H9 (cell line): ENCODE results near the gene MFSD11. TPM values are rescaled to one million over a fixed set of nuclear protein-coding genes. Genes with fewer than 3 reads are reported as not detected.
A peak's percentile ranks its signal among the peaks of the same experiment; 100 is the strongest.

Experiments used
- DNase-seq: peaks from one replicate; pipeline ENCODE4 v3.0.0-alpha.2; 2017
- H2AFZ ChIP-seq: one replicate; pipeline ENCODE4 v1.6.1; 2013; ENCODE audit warnings: mild to moderate bottlenecking, low read length, control low read depth, moderate library complexity
- H2AK5ac ChIP-seq: 2 replicates; pipeline ENCODE4 v1.6.1; 2013; ENCODE audit warnings: low read length, control low read depth, mixed read lengths; ENCODE audit not compliant: insufficient read length
- H2BK120ac ChIP-seq: one replicate; pipeline ENCODE4 v1.6.1; 2013; ENCODE audit warnings: low read depth, mild to moderate bottlenecking, low read length, control low read depth, inconsistent platforms; ENCODE audit not compliant: poor library complexity, severe bottlenecking
- H2BK12ac ChIP-seq: 2 replicates; pipeline ENCODE4 v1.6.1; 2013; ENCODE audit warnings: low read length, control low read depth, mixed read lengths, low read depth; ENCODE audit not compliant: insufficient read length
- H2BK15ac ChIP-seq: 2 replicates; pipeline ENCODE4 v1.6.1; 2013; ENCODE audit warnings: low read depth, low read length, control low read depth
- H2BK20ac ChIP-seq: one replicate; pipeline ENCODE4 v1.6.1; 2013; ENCODE audit warnings: low read depth, mild to moderate bottlenecking, low read length, control low read depth, inconsistent platforms; ENCODE audit not compliant: poor library complexity, severe bottlenecking
- H2BK5ac ChIP-seq: 2 replicates; pipeline ENCODE4 v1.6.1; 2013; ENCODE audit warnings: low read length, control low read depth, mixed read lengths; ENCODE audit not compliant: insufficient read length
- H3K14ac ChIP-seq: 2 replicates; pipeline ENCODE4 v1.6.1; 2013; ENCODE audit warnings: low read length, control low read depth; ENCODE audit not compliant: insufficient read depth
- H3K18ac ChIP-seq: 2 replicates; pipeline ENCODE4 v1.6.1; 2013; ENCODE audit warnings: low read depth, mild to moderate bottlenecking, mixed read lengths, low read length, control low read depth; ENCODE audit not compliant: insufficient read length
- H3K23ac ChIP-seq: 2 replicates; pipeline ENCODE4 v1.6.1; 2013; ENCODE audit warnings: low read length, control low read depth, mixed read lengths, low read depth; ENCODE audit not compliant: insufficient read length
- H3K23me2 ChIP-seq: 2 replicates; pipeline ENCODE4 v1.6.1; 2013; ENCODE audit warnings: low read depth, mild to moderate bottlenecking, mixed read lengths, low read length, control low read depth; ENCODE audit not compliant: insufficient read length, poor library complexity, severe bottlenecking
- H3K27ac ChIP-seq: 2 replicates; pipeline ENCODE4 v1.5.1; 2013; ENCODE audit warnings: low read length, control low read depth, mixed read lengths, low read depth; ENCODE audit not compliant: insufficient read length
- H3K27me3 ChIP-seq: 2 replicates; pipeline ENCODE4 v1.6.1; 2013; ENCODE audit warnings: low read length, control low read depth, inconsistent platforms; ENCODE audit not compliant: insufficient read depth
- H3K4ac ChIP-seq: 2 replicates; pipeline ENCODE4 v1.6.1; 2013; ENCODE audit warnings: low read depth, mild to moderate bottlenecking, control low read depth, inconsistent platforms, low read length, moderate library complexity
- H3K4me1 ChIP-seq: 2 replicates; pipeline ENCODE4 v1.6.1; 2013; ENCODE audit warnings: low read length, control low read depth, inconsistent platforms; ENCODE audit not compliant: insufficient read depth
- H3K4me2 ChIP-seq: 2 replicates; pipeline ENCODE4 v1.6.1; 2013; ENCODE audit warnings: low read length, control low read depth, mixed read lengths; ENCODE audit not compliant: insufficient read length, insufficient read depth
- H3K56ac ChIP-seq: 2 replicates; pipeline ENCODE4 v1.6.1; 2013; ENCODE audit warnings: low read depth, mild to moderate bottlenecking, mixed read lengths, low read length, control low read depth; ENCODE audit not compliant: insufficient read length
- H3K79me1 ChIP-seq: 2 replicates; pipeline ENCODE4 v1.6.1; 2013; ENCODE audit warnings: low read depth, mild to moderate bottlenecking, moderate library complexity, low read length, control low read depth, inconsistent platforms; ENCODE audit not compliant: insufficient read depth, poor library complexity, severe bottlenecking
- H3K79me2 ChIP-seq: 2 replicates; pipeline ENCODE4 v1.6.1; 2013; ENCODE audit warnings: low read length, control low read depth, inconsistent platforms; ENCODE audit not compliant: insufficient read depth
- H3K9ac ChIP-seq: 2 replicates; pipeline ENCODE4 v1.6.1; 2013; ENCODE audit warnings: low read length, control low read depth, mixed read lengths; ENCODE audit not compliant: insufficient read length; ENCODE audit errors: extremely low read depth
- H3K9me3 ChIP-seq: one replicate; pipeline ENCODE4 v1.6.1; 2013; ENCODE audit warnings: low read depth, low read length, inconsistent platforms; ENCODE audit not compliant: control insufficient read depth
- H3T11ph ChIP-seq: one replicate; pipeline ENCODE4 v1.6.1; 2013; ENCODE audit warnings: mild to moderate bottlenecking, low read length, control low read depth, inconsistent platforms
- H4K20me1 ChIP-seq: one replicate; pipeline ENCODE4 v1.6.1; 2013; ENCODE audit not compliant: control insufficient read depth, insufficient read length, insufficient read depth
- H4K5ac ChIP-seq: 2 replicates; pipeline ENCODE4 v1.6.1; 2013; ENCODE audit warnings: low read depth, mild to moderate bottlenecking, mixed read lengths, low read length, control low read depth; ENCODE audit not compliant: insufficient read length
- H4K8ac ChIP-seq: replicated peaks from 2 replicates; pipeline ENCODE4 v1.6.1; 2013; ENCODE audit warnings: low read length, control low read depth, mixed read lengths, low read depth; ENCODE audit not compliant: insufficient read length
- H4K91ac ChIP-seq: 2 replicates; pipeline ENCODE4 v1.6.1; 2013; ENCODE audit warnings: low read depth, mild to moderate bottlenecking, moderate library complexity, mixed read lengths, low read length, control low read depth; ENCODE audit not compliant: insufficient read length
- H3K27ac Mint-ChIP-seq, 3 experiments: 2 replicates in 2 of 3; 3 replicates in 1 of 3; pipeline ENCODE4 v1.8.0; 2020 to 2021; ENCODE audit warnings: mixed read lengths in 3 of 3, mild to moderate bottlenecking in 1 of 3, moderate library complexity in 1 of 3
- H3K27me3 Mint-ChIP-seq: 2 replicates; pipeline ENCODE4 v1.8.0; 2021; ENCODE audit warnings: low read depth, mild to moderate bottlenecking, moderate library complexity, mixed read lengths
- H3K36me3 Mint-ChIP-seq, 3 experiments: 2 replicates in 2 of 3; 3 replicates in 1 of 3; pipeline ENCODE4 v1.8.0; 2020 to 2021; ENCODE audit warnings: low read depth in 3 of 3, mixed read lengths in 3 of 3; ENCODE audit not compliant: insufficient read depth in 1 of 3
- H3K4me1 Mint-ChIP-seq, 2 experiments: 2 replicates each; pipeline ENCODE4 v1.8.0; 2020; ENCODE audit warnings: mixed read lengths in 2 of 2
- H3K4me3 Mint-ChIP-seq, 2 experiments: 2 replicates in 1 of 2; 3 replicates in 1 of 2; pipeline ENCODE4 v1.8.0; 2020 to 2021; ENCODE audit warnings: mild to moderate bottlenecking in 2 of 2, mixed read lengths in 2 of 2, moderate library complexity in 1 of 2
- H3K9me3 Mint-ChIP-seq, 2 experiments: 2 replicates in 1 of 2; 3 replicates in 1 of 2; pipeline ENCODE4 v1.8.0; 2020; ENCODE audit warnings: mild to moderate bottlenecking in 2 of 2, mixed read lengths in 2 of 2, moderate library complexity in 1 of 2
- WGBS: extraction: QIAGEN DNeasy Blood & Tissue Kit; methylation state at CpG from one replicate; pipeline ENCODE4 v1.1.7; 2013; ENCODE audit warnings: missing lambda C conversion rate, low lambda C conversion rate, mixed read lengths; ENCODE audit not compliant: insufficient read length; ENCODE audit errors: extremely low coverage; 5-methylcytosine and 5-hydroxymethylcytosine counted together
- total RNA-seq: library from RNA; stranded (reverse); gene quantifications from 2 replicates; pipeline ENCODE4 v1.2.1, GENCODE V29; 2021
- TF ChIP-seq, protein P1 (sequence below): fragments of 200-600 bp; sonication (generic); conservative IDR thresholded peaks from 3 replicates; pipeline ENCODE4 v1.8.0; 2021; ENCODE audit warnings: antibody characterized with exemption, mild to moderate bottlenecking

Gene MFSD11
- total RNA-seq, 1 experiment from 2014 or later, result 19.9 TPM

DNA sequence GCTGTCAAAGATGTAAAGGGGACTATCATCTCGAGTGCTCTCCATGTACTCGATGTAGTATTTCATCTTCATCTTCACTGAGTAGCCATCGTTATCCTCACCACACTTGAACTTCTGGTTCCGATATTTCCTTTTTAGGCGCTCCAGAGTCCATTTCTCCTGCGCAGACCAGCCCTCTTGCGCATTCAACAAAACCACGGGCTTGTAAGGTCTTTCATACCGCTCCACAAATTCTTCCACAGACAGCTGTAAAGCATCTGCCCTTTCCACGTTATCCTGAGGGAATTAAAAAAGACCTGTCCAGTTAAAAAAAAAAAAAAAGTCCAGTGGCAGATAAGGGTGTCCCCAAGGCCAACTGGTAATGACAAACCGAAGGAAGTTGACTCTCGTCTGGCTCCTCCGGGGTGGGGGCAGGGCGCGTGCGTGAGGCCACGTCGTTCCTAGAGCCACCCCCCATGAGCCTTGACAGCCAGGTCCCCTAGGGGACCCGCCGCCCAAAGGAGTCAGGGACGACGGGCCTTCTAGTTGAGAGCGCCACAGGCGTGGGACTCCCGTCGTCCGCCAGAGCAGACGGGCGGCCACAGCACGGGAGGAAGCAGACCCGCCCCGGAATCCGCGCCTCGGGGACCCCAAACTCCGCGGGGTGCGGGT is 12.2 kb upstream of the MFSD11 start:
- Mint-ChIP-seq H3K9me3 (no peaks in the 10 kb centered on the region), H3K27ac (peak overlapping the region in 1 of 3 experiments; percentile 39; a peak in 2 of 7 replicates), H3K4me1 (peaks cover 14 to 15% of the 10 kb centered on the region in 2 experiments), H3K27me3 (no peaks in the 10 kb centered on the region), H3K36me3 (peaks cover 21 to 57% (median 47%) of the 10 kb centered on the region in 3 experiments; a peak in 6 of 7 replicates), H3K4me3 (peak overlapping the region; percentile 88 to 92)
- no peak overlapping the region for H3K27ac ChIP-seq
- peak; percentile 48 for DNase-seq
- H4K8ac ChIP-seq, result no peak overlapping the region
- no peak overlapping the region for H2BK120ac ChIP-seq
- no peak overlapping the region for H4K5ac ChIP-seq
- H3K23me2 ChIP-seq, result peaks cover 13% of the 10 kb centered on the region
- H3K4me2 ChIP-seq, result peak overlapping the region; percentile 87
- no peak overlapping the region for H2BK12ac ChIP-seq
- H3K4me1 ChIP-seq, result no peaks in the 10 kb centered on the region
- H3K18ac ChIP-seq, result no peak overlapping the region
- peaks cover 11% of the 10 kb centered on the region for H3K79me1 ChIP-seq
- no peak overlapping the region for H2AFZ ChIP-seq
- no peak overlapping the region for H4K91ac ChIP-seq
- H4K20me1 ChIP-seq, result no peaks in the 10 kb centered on the region
- peak overlapping the region; percentile 13; the same call in 1 of the 2 replicates for H3K14ac ChIP-seq
- no peak overlapping the region for H3T11ph ChIP-seq
- TF ChIP-seq, protein P1, sequence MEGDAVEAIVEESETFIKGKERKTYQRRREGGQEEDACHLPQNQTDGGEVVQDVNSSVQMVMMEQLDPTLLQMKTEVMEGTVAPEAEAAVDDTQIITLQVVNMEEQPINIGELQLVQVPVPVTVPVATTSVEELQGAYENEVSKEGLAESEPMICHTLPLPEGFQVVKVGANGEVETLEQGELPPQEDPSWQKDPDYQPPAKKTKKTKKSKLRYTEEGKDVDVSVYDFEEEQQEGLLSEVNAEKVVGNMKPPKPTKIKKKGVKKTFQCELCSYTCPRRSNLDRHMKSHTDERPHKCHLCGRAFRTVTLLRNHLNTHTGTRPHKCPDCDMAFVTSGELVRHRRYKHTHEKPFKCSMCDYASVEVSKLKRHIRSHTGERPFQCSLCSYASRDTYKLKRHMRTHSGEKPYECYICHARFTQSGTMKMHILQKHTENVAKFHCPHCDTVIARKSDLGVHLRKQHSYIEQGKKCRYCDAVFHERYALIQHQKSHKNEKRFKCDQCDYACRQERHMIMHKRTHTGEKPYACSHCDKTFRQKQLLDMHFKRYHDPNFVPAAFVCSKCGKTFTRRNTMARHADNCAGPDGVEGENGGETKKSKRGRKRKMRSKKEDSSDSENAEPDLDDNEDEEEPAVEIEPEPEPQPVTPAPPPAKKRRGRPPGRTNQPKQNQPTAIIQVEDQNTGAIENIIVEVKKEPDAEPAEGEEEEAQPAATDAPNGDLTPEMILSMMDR, result no peak
- no peak overlapping the region for H3K4ac ChIP-seq
- no peak overlapping the region for H2BK15ac ChIP-seq
- H2AK5ac ChIP-seq, result no peak overlapping the region
- no peak overlapping the region for H2BK5ac ChIP-seq
- H3K56ac ChIP-seq, result no peak overlapping the region
- no CpG with 5 or more reads among the region's 38 CpGs for WGBS
- no peak overlapping the region for H3K23ac ChIP-seq
- no peaks in the 10 kb centered on the region for H3K9me3 ChIP-seq
- H2BK20ac ChIP-seq, result no peak overlapping the region
- peak overlapping the region; percentile 49 for H3K9ac ChIP-seq
- peaks cover 9% of the 10 kb centered on the region; the same call in 1 of the 2 replicates for H3K79me2 ChIP-seq
- no peaks in the 10 kb centered on the region for H3K27me3 ChIP-seq
